H9 (cell line): ENCODE measurements around the gene TEAD1. TPM values are rescaled to one million over a fixed set of nuclear protein-coding genes. Genes with fewer than 3 reads are reported as not detected.

Source experiments
- DNase-seq: peaks from one replicate; pipeline ENCODE4 v3.0.0-alpha.2; 2017
- H2AFZ ChIP-seq: one replicate; pipeline ENCODE4 v1.6.1; 2013; ENCODE audit warnings: mild to moderate bottlenecking, low read length, control low read depth, moderate library complexity
- H2AK5ac ChIP-seq: 2 replicates; pipeline ENCODE4 v1.6.1; 2013; ENCODE audit warnings: low read length, control low read depth, mixed read lengths; ENCODE audit not compliant: insufficient read length
- H2BK120ac ChIP-seq: one replicate; pipeline ENCODE4 v1.6.1; 2013; ENCODE audit warnings: low read depth, mild to moderate bottlenecking, low read length, control low read depth, inconsistent platforms; ENCODE audit not compliant: poor library complexity, severe bottlenecking
- H2BK12ac ChIP-seq: 2 replicates; pipeline ENCODE4 v1.6.1; 2013; ENCODE audit warnings: low read length, control low read depth, mixed read lengths, low read depth; ENCODE audit not compliant: insufficient read length
- H2BK15ac ChIP-seq: 2 replicates; pipeline ENCODE4 v1.6.1; 2013; ENCODE audit warnings: low read depth, low read length, control low read depth
- H2BK20ac ChIP-seq: one replicate; pipeline ENCODE4 v1.6.1; 2013; ENCODE audit warnings: low read depth, mild to moderate bottlenecking, low read length, control low read depth, inconsistent platforms; ENCODE audit not compliant: poor library complexity, severe bottlenecking
- H2BK5ac ChIP-seq: 2 replicates; pipeline ENCODE4 v1.6.1; 2013; ENCODE audit warnings: low read length, control low read depth, mixed read lengths; ENCODE audit not compliant: insufficient read length
- H3K14ac ChIP-seq: 2 replicates; pipeline ENCODE4 v1.6.1; 2013; ENCODE audit warnings: low read length, control low read depth; ENCODE audit not compliant: insufficient read depth
- H3K18ac ChIP-seq: 2 replicates; pipeline ENCODE4 v1.6.1; 2013; ENCODE audit warnings: low read depth, mild to moderate bottlenecking, mixed read lengths, low read length, control low read depth; ENCODE audit not compliant: insufficient read length
- H3K23ac ChIP-seq: 2 replicates; pipeline ENCODE4 v1.6.1; 2013; ENCODE audit warnings: low read length, control low read depth, mixed read lengths, low read depth; ENCODE audit not compliant: insufficient read length
- H3K23me2 ChIP-seq: 2 replicates; pipeline ENCODE4 v1.6.1; 2013; ENCODE audit warnings: low read depth, mild to moderate bottlenecking, mixed read lengths, low read length, control low read depth; ENCODE audit not compliant: insufficient read length, poor library complexity, severe bottlenecking
- H3K27ac ChIP-seq: 2 replicates; pipeline ENCODE4 v1.5.1; 2013; ENCODE audit warnings: low read length, control low read depth, mixed read lengths, low read depth; ENCODE audit not compliant: insufficient read length
- H3K27me3 ChIP-seq: 2 replicates; pipeline ENCODE4 v1.6.1; 2013; ENCODE audit warnings: low read length, control low read depth, inconsistent platforms; ENCODE audit not compliant: insufficient read depth
- H3K4ac ChIP-seq: 2 replicates; pipeline ENCODE4 v1.6.1; 2013; ENCODE audit warnings: low read depth, mild to moderate bottlenecking, control low read depth, inconsistent platforms, low read length, moderate library complexity
- H3K4me1 ChIP-seq: 2 replicates; pipeline ENCODE4 v1.6.1; 2013; ENCODE audit warnings: low read length, control low read depth, inconsistent platforms; ENCODE audit not compliant: insufficient read depth
- H3K4me2 ChIP-seq: 2 replicates; pipeline ENCODE4 v1.6.1; 2013; ENCODE audit warnings: low read length, control low read depth, mixed read lengths; ENCODE audit not compliant: insufficient read length, insufficient read depth
- H3K56ac ChIP-seq: 2 replicates; pipeline ENCODE4 v1.6.1; 2013; ENCODE audit warnings: low read depth, mild to moderate bottlenecking, mixed read lengths, low read length, control low read depth; ENCODE audit not compliant: insufficient read length
- H3K79me1 ChIP-seq: 2 replicates; pipeline ENCODE4 v1.6.1; 2013; ENCODE audit warnings: low read depth, mild to moderate bottlenecking, moderate library complexity, low read length, control low read depth, inconsistent platforms; ENCODE audit not compliant: insufficient read depth, poor library complexity, severe bottlenecking
- H3K79me2 ChIP-seq: 2 replicates; pipeline ENCODE4 v1.6.1; 2013; ENCODE audit warnings: low read length, control low read depth, inconsistent platforms; ENCODE audit not compliant: insufficient read depth
- H3K9ac ChIP-seq: 2 replicates; pipeline ENCODE4 v1.6.1; 2013; ENCODE audit warnings: low read length, control low read depth, mixed read lengths; ENCODE audit not compliant: insufficient read length; ENCODE audit errors: extremely low read depth
- H3K9me3 ChIP-seq: one replicate; pipeline ENCODE4 v1.6.1; 2013; ENCODE audit warnings: low read depth, low read length, inconsistent platforms; ENCODE audit not compliant: control insufficient read depth
- H3T11ph ChIP-seq: one replicate; pipeline ENCODE4 v1.6.1; 2013; ENCODE audit warnings: mild to moderate bottlenecking, low read length, control low read depth, inconsistent platforms
- H4K20me1 ChIP-seq: one replicate; pipeline ENCODE4 v1.6.1; 2013; ENCODE audit not compliant: control insufficient read depth, insufficient read length, insufficient read depth
- H4K5ac ChIP-seq: 2 replicates; pipeline ENCODE4 v1.6.1; 2013; ENCODE audit warnings: low read depth, mild to moderate bottlenecking, mixed read lengths, low read length, control low read depth; ENCODE audit not compliant: insufficient read length
- H4K8ac ChIP-seq: replicated peaks from 2 replicates; pipeline ENCODE4 v1.6.1; 2013; ENCODE audit warnings: low read length, control low read depth, mixed read lengths, low read depth; ENCODE audit not compliant: insufficient read length
- H4K91ac ChIP-seq: 2 replicates; pipeline ENCODE4 v1.6.1; 2013; ENCODE audit warnings: low read depth, mild to moderate bottlenecking, moderate library complexity, mixed read lengths, low read length, control low read depth; ENCODE audit not compliant: insufficient read length
- H3K27ac Mint-ChIP-seq, 3 experiments: 2 replicates in 2 of 3; 3 replicates in 1 of 3; pipeline ENCODE4 v1.8.0; 2020 to 2021; ENCODE audit warnings: mixed read lengths in 3 of 3, mild to moderate bottlenecking in 1 of 3, moderate library complexity in 1 of 3
- H3K27me3 Mint-ChIP-seq: 2 replicates; pipeline ENCODE4 v1.8.0; 2021; ENCODE audit warnings: low read depth, mild to moderate bottlenecking, moderate library complexity, mixed read lengths
- H3K36me3 Mint-ChIP-seq, 3 experiments: 2 replicates in 2 of 3; 3 replicates in 1 of 3; pipeline ENCODE4 v1.8.0; 2020 to 2021; ENCODE audit warnings: low read depth in 3 of 3, mixed read lengths in 3 of 3; ENCODE audit not compliant: insufficient read depth in 1 of 3
- H3K4me1 Mint-ChIP-seq, 2 experiments: 2 replicates each; pipeline ENCODE4 v1.8.0; 2020; ENCODE audit warnings: mixed read lengths in 2 of 2
- H3K4me3 Mint-ChIP-seq, 2 experiments: 2 replicates in 1 of 2; 3 replicates in 1 of 2; pipeline ENCODE4 v1.8.0; 2020 to 2021; ENCODE audit warnings: mild to moderate bottlenecking in 2 of 2, mixed read lengths in 2 of 2, moderate library complexity in 1 of 2
- H3K9me3 Mint-ChIP-seq, 2 experiments: 2 replicates in 1 of 2; 3 replicates in 1 of 2; pipeline ENCODE4 v1.8.0; 2020; ENCODE audit warnings: mild to moderate bottlenecking in 2 of 2, mixed read lengths in 2 of 2, moderate library complexity in 1 of 2
- CTCF ChIP-seq: fragments of 200-600 bp; sonication (generic); conservative IDR thresholded peaks from 3 replicates; pipeline ENCODE4 v1.8.0; 2021; ENCODE audit warnings: antibody characterized with exemption, mild to moderate bottlenecking
- WGBS: extraction: QIAGEN DNeasy Blood & Tissue Kit; methylation state at CpG from one replicate; pipeline ENCODE4 v1.1.7; 2013; ENCODE audit warnings: missing lambda C conversion rate, low lambda C conversion rate, mixed read lengths; ENCODE audit not compliant: insufficient read length; ENCODE audit errors: extremely low coverage; 5-methylcytosine and 5-hydroxymethylcytosine counted together
- total RNA-seq: library from RNA; stranded (reverse); gene quantifications from 2 replicates; pipeline ENCODE4 v1.2.1, GENCODE V29; 2021

Gene TEAD1
- total RNA-seq, 1 experiment from 2014 or later = 75.1 TPM

- H3T11ph ChIP-seq = no peak overlapping the region
- no peaks in the 10 kb centered on the region for H3K9me3 ChIP-seq
- H3K56ac ChIP-seq = no peak overlapping the region
- H3K4ac ChIP-seq = no peak overlapping the region
- H3K23ac ChIP-seq = no peak overlapping the region
- peaks cover 16% of the 10 kb centered on the region; the same call in 1 of the 2 replicates for H3K79me2 ChIP-seq
- no peak overlapping the region for H2BK120ac ChIP-seq
- no peak overlapping the region for H2BK20ac ChIP-seq
- no peak overlapping the region for H3K27ac ChIP-seq
- H3K79me1 ChIP-seq = peaks cover 8% of the 10 kb centered on the region
- H3K9ac ChIP-seq = no peak overlapping the region
- no peak overlapping the region for H3K18ac ChIP-seq
- Mint-ChIP-seq H3K36me3 (peaks cover 0 to 12% (median 10%) of the 10 kb centered on the region in 3 experiments; a peak in 4 of 7 replicates), H3K27me3 (no peaks in the 10 kb centered on the region), H3K4me3 (no peak overlapping the region), H3K4me1 (peaks cover 37 to 39% of the 10 kb centered on the region in 2 experiments), H3K9me3 (no peaks in the 10 kb centered on the region), H3K27ac (no peak overlapping the region)
- peaks cover 2% of the 10 kb centered on the region for H4K20me1 ChIP-seq
- H2BK15ac ChIP-seq = no peak overlapping the region
- no peak overlapping the region for H2AFZ ChIP-seq
- H3K14ac ChIP-seq = no peak overlapping the region
- H3K4me1 ChIP-seq = peaks cover 16% of the 10 kb centered on the region; the same call in 1 of the 2 replicates
- H3K4me2 ChIP-seq = no peak overlapping the region
- no peak for TF ChIP-seq CTCF
- no peak overlapping the region for H2AK5ac ChIP-seq
- no peak overlapping the region for H2BK5ac ChIP-seq
- no peak overlapping the region for H2BK12ac ChIP-seq
- no peak overlapping the region for H4K8ac ChIP-seq
- WGBS = no CpG with 5 or more reads among the region's 8 CpGs
- no peak for DNase-seq
- no peaks in the 10 kb centered on the region for H3K23me2 ChIP-seq
- no peaks in the 10 kb centered on the region for H3K27me3 ChIP-seq
- no peak overlapping the region for H4K5ac ChIP-seq
- H4K91ac ChIP-seq = no peak overlapping the region
Observed at GRCh38 chr11:12770966-12771597, 96.9 kb downstream of the TEAD1 start.
